IPS DF 4.7 (cell line): Measurements from ENCODE around the gene BCL7B.
"Not testable (repeated sequence)": the region's sequence is repeated elsewhere in the genome, so short reads cannot be mapped to it uniquely, and the experiment has no call there.

ENCODE experiments used
- DNase-seq: peaks from one replicate; pipeline ENCODE4 v3.0.0-alpha.2; 2013; ENCODE audit warnings: low spot score; ENCODE audit errors: extremely low read depth

The BCL7B gene

GRCh38 chr7:73503229-73503628 is 54.3 kb downstream of the BCL7B start:
- DNase-seq = no peak

GRCh38 chr7:73496626-73497025 is 60.9 kb downstream of the BCL7B start:
- DNase-seq = no peak

- DNase-seq = not testable (repeated sequence)
Measured at GRCh38 chr7:73495507-73495906, 62.0 kb downstream of the BCL7B start.

- no peak for DNase-seq
Measured at GRCh38 chr7:73489976-73490375, 67.5 kb downstream of the BCL7B start.

- DNase-seq = no peak
Measured at GRCh38 chr7:73487486-73487885, 70.0 kb downstream of the BCL7B start.
